HG03432 (cell line): ENCODE data around the gene SP3.

ENCODE experiments used
- ATAC-seq: cut with Tn5 transposase; IDR thresholded peaks from one replicate; pipeline ENCODE4 v1.9.1; 2021; ENCODE audit warnings: mild to moderate bottlenecking, moderate library complexity; ENCODE audit not compliant: unreplicated experiment

SP3 gene

GRCh38 chr2:173969886-173970285 is 4.7 kb upstream of the SP3 start:
- no peak for ATAC-seq

- no peak for ATAC-seq
Observed at GRCh38 chr2:173968551-173968950, 3.4 kb upstream of the SP3 start.

GRCh38 chr2:173966274-173967098 is 1.3 kb upstream of the SP3 start:
- ATAC-seq = no peak

- peak; percentile 29 for ATAC-seq
Observed at GRCh38 chr2:173964565-173965371, 405 bp downstream of the SP3 start.

GRCh38 chr2:173963817-173964564 is 1.2 kb downstream of the SP3 start:
- peak; percentile 60 for ATAC-seq

- peak; percentile 13 for ATAC-seq
Observed at GRCh38 chr2:173963323-173963816, 1.8 kb downstream of the SP3 start.

GRCh38 chr2:173962583-173963110 is 2.5 kb downstream of the SP3 start:
- ATAC-seq = no peak

GRCh38 chr2:173962031-173962430 is 3.1 kb downstream of the SP3 start:
- ATAC-seq = no peak

GRCh38 chr2:173961346-173961705 is 3.8 kb downstream of the SP3 start:
- no peak for ATAC-seq

- ATAC-seq = no peak
Observed at GRCh38 chr2:173959909-173960308, 5.3 kb downstream of the SP3 start.

GRCh38 chr2:173959358-173959884 is 5.8 kb downstream of the SP3 start:
- ATAC-seq = no peak

- no peak for ATAC-seq
Observed at GRCh38 chr2:173958198-173958846, 6.9 kb downstream of the SP3 start.

- no peak for ATAC-seq
Observed at GRCh38 chr2:173957517-173957916, 7.7 kb downstream of the SP3 start.

GRCh38 chr2:173956454-173956853 is 8.7 kb downstream of the SP3 start:
- ATAC-seq = no peak

- ATAC-seq = no peak
Observed at GRCh38 chr2:173955867-173956266, 9.3 kb downstream of the SP3 start.

- ATAC-seq = no peak
Observed at GRCh38 chr2:173955004-173955403, 10.2 kb downstream of the SP3 start.

- no peak for ATAC-seq
Observed at GRCh38 chr2:173953047-173953424, 12.1 kb downstream of the SP3 start.

GRCh38 chr2:173952267-173953046 is 12.7 kb downstream of the SP3 start:
- no peak for ATAC-seq

GRCh38 chr2:173948842-173949241 is 16.3 kb downstream of the SP3 start:
- ATAC-seq = no peak

GRCh38 chr2:173948198-173948597 is 17.0 kb downstream of the SP3 start:
- no peak for ATAC-seq
